Measurements from ENCODE around the gene DCAF7. TPM values are rescaled to one million over a fixed set of nuclear protein-coding genes. Genes with fewer than 3 reads are reported as not detected.
A peak's percentile ranks its signal among the peaks of the same experiment; 100 is the strongest.

DCAF7 gene
- total RNA-seq, 1 donor from 2014 or later = 135 TPM

- H3K36me3 Mint-ChIP-seq (ENCODE audit: insufficient read depth) = peaks cover 11% of the 10 kb centered on the region
- H3K4me1 Mint-ChIP-seq (ENCODE audit: low read depth) = no peaks in the 10 kb centered on the region
- no peaks in the 10 kb centered on the region for H3K9me3 Mint-ChIP-seq (ENCODE audit: low read depth)
- H3K4me3 Mint-ChIP-seq (ENCODE audit: low read depth) = no peak overlapping the region
- no peaks in the 10 kb centered on the region for H3K27me3 Mint-ChIP-seq
- no peak for DNase-seq (ENCODE audit: low spot score, unreplicated experiment)
- no peak overlapping the region for H3K27ac Mint-ChIP-seq
- TF ChIP-seq CTCF (IDR thresholded peaks at IDR 0.05; ENCODE audit: unreplicated experiment) = no peak
Observed at GRCh38 chr17:63592797-63593196, 42.5 kb downstream of the DCAF7 start.

- Mint-ChIP-seq H3K4me3 (ENCODE audit: low read depth) (no peak overlapping the region), H3K9me3 (ENCODE audit: low read depth) (no peaks in the 10 kb centered on the region), H3K36me3 (ENCODE audit: insufficient read depth) (peaks cover 3% of the 10 kb centered on the region), H3K27me3 (no peaks in the 10 kb centered on the region), H3K27ac (no peak overlapping the region), H3K4me1 (ENCODE audit: low read depth) (peaks cover under 1% of the 10 kb centered on the region)
- TF ChIP-seq CTCF (IDR thresholded peaks at IDR 0.05; ENCODE audit: unreplicated experiment) = no peak
- no peak for DNase-seq (ENCODE audit: low spot score, unreplicated experiment)
Observed at GRCh38 chr17:63595132-63595531, 44.9 kb downstream of the DCAF7 start.

GRCh38 chr17:63596856-63597586 is 46.7 kb downstream of the DCAF7 start:
- TF ChIP-seq CTCF (IDR thresholded peaks at IDR 0.05; ENCODE audit: unreplicated experiment) = no peak
- no peaks in the 10 kb centered on the region for H3K27me3 Mint-ChIP-seq
- no peaks in the 10 kb centered on the region for H3K9me3 Mint-ChIP-seq (ENCODE audit: low read depth)
- H3K27ac Mint-ChIP-seq = no peak overlapping the region
- H3K4me3 Mint-ChIP-seq (ENCODE audit: low read depth) = no peak overlapping the region
- DNase-seq (ENCODE audit: low spot score, unreplicated experiment) = no peak
- peaks cover 13% of the 10 kb centered on the region for H3K4me1 Mint-ChIP-seq (ENCODE audit: low read depth)
- no peaks in the 10 kb centered on the region for H3K36me3 Mint-ChIP-seq (ENCODE audit: insufficient read depth)

GRCh38 chr17:63598281-63598680 is 48.0 kb downstream of the DCAF7 start:
- H3K4me1 Mint-ChIP-seq (ENCODE audit: low read depth) = peaks cover 13% of the 10 kb centered on the region
- DNase-seq (ENCODE audit: low spot score, unreplicated experiment) = no peak
- no peaks in the 10 kb centered on the region for H3K9me3 Mint-ChIP-seq (ENCODE audit: low read depth)
- H3K27ac Mint-ChIP-seq = no peak overlapping the region
- H3K27me3 Mint-ChIP-seq = no peaks in the 10 kb centered on the region
- TF ChIP-seq CTCF (IDR thresholded peaks at IDR 0.05; ENCODE audit: unreplicated experiment) = no peak
- H3K4me3 Mint-ChIP-seq (ENCODE audit: low read depth) = no peak overlapping the region
- H3K36me3 Mint-ChIP-seq (ENCODE audit: insufficient read depth) = no peaks in the 10 kb centered on the region

GRCh38 chr17:63600569-63601438 is 50.5 kb downstream of the DCAF7 start, which contains the start of gene TACO1:
Gene TACO1, plus strand, starts transcription at chr17:63600895. Its CDS starts 189 bp downstream, at chr17:63601084.
- TF ChIP-seq CTCF (IDR thresholded peaks at IDR 0.05; ENCODE audit: unreplicated experiment) = no peak
- Mint-ChIP-seq H3K4me3 (ENCODE audit: low read depth) (peak within 1 kb of the TSS; percentile 79), H3K36me3 (ENCODE audit: insufficient read depth) (peaks cover 3% of the 10 kb centered on the region), H3K9me3 (ENCODE audit: low read depth) (no peaks in the 10 kb centered on the region), H3K4me1 (ENCODE audit: low read depth) (peaks cover 13% of the 10 kb centered on the region), H3K27ac (peak within 1 kb of the TSS; percentile 93), H3K27me3 (no peaks in the 10 kb centered on the region)
- peak; percentile 65 for DNase-seq (ENCODE audit: low spot score, unreplicated experiment)
